GM18511 (cell line): ENCODE data around the gene PPP4R2.
"Not testable (repeated sequence)": the region's sequence is repeated elsewhere in the genome, so short reads cannot be mapped to it uniquely, and the experiment has no call there.

Source experiments
- ATAC-seq: cut with Tn5 transposase; IDR thresholded peaks from one replicate; pipeline ENCODE4 v1.9.1; 2021; ENCODE audit warnings: mild to moderate bottlenecking, moderate library complexity; ENCODE audit not compliant: unreplicated experiment

PPP4R2 gene

GRCh38 chr3:73021301-73021835, 24.8 kb downstream of the PPP4R2 start:
- ATAC-seq = no peak

- ATAC-seq = no peak
These were observed 28.2 kb downstream of the PPP4R2 start for GRCh38 chr3:73024836-73025235.

- ATAC-seq = no peak
These were observed 29.6 kb downstream of the PPP4R2 start for GRCh38 chr3:73026111-73026759.

GRCh38 chr3:73026760-73027113, 30.1 kb downstream of the PPP4R2 start:
- no peak for ATAC-seq

- no peak for ATAC-seq
These were observed 32.2 kb downstream of the PPP4R2 start for GRCh38 chr3:73028803-73029202.

GRCh38 chr3:73029321-73029796, 32.7 kb downstream of the PPP4R2 start:
- peak; percentile 55 for ATAC-seq

GRCh38 chr3:73030073-73030597, 33.5 kb downstream of the PPP4R2 start:
- no peak for ATAC-seq

- ATAC-seq = no peak
These were observed 35.0 kb downstream of the PPP4R2 start for GRCh38 chr3:73031573-73032103.

GRCh38 chr3:73036694-73037591, 40.3 kb downstream of the PPP4R2 start:
- no peak for ATAC-seq

GRCh38 chr3:73041537-73041936, 44.9 kb downstream of the PPP4R2 start:
- no peak for ATAC-seq

- ATAC-seq = no peak
These were observed 46.8 kb downstream of the PPP4R2 start for GRCh38 chr3:73043414-73043813.

GRCh38 chr3:73045391-73045790, 48.8 kb downstream of the PPP4R2 start:
- ATAC-seq = no peak

GRCh38 chr3:73046195-73046594, 49.6 kb downstream of the PPP4R2 start:
- ATAC-seq = no peak

GRCh38 chr3:73049319-73049718, 52.7 kb downstream of the PPP4R2 start:
- ATAC-seq = no peak

GRCh38 chr3:73052857-73053256, 56.2 kb downstream of the PPP4R2 start:
- no peak for ATAC-seq

- no peak for ATAC-seq
These were observed 59.0 kb downstream of the PPP4R2 start for GRCh38 chr3:73055583-73055982.

GRCh38 chr3:73056014-73056844, 59.6 kb downstream of the PPP4R2 start:
- no peak for ATAC-seq

GRCh38 chr3:73056845-73057150, 60.2 kb downstream of the PPP4R2 start:
- ATAC-seq = no peak

GRCh38 chr3:73060302-73060723, 63.7 kb downstream of the PPP4R2 start:
- no peak for ATAC-seq

- ATAC-seq = no peak
These were observed 64.8 kb downstream of the PPP4R2 start, which contains the start of gene EBLN2 for GRCh38 chr3:73061416-73061815. TSS of gene EBLN2 (plus strand) at chr3:73061659. CDS start at chr3:73062082, 423 bp downstream.

- ATAC-seq = not testable (repeated sequence)
These were observed 69.6 kb downstream of the PPP4R2 start for GRCh38 chr3:73066243-73066642.
